OCI-LY1 (cell line): ENCODE measurements around the gene TTF2.

Source experiments
- H2AFZ ChIP-seq: fragments of 200-600 bp; sonication (generic), shearing (Covaris generic); 2 replicates; pipeline ENCODE4 v1.6.0; 2014; ENCODE audit warnings: antibody characterized with exemption, mild to moderate bottlenecking, low read length
- H3F3A ChIP-seq: fragments of 200-600 bp; sonication (generic), shearing (Covaris generic); 2 replicates; pipeline ENCODE4 v1.6.0; 2014; ENCODE audit warnings: mild to moderate bottlenecking, antibody characterized with exemption, low read length, moderate library complexity; ENCODE audit not compliant: insufficient read depth
- H3K27ac ChIP-seq: fragments of 200-600 bp; sonication (generic); 2 replicates; pipeline ENCODE4 v1.5.1; 2014; ENCODE audit warnings: low read length, mixed run types, mild to moderate bottlenecking, low read depth; ENCODE audit not compliant: poor library complexity, severe bottlenecking
- H3K27me3 ChIP-seq: fragments of 200-600 bp; sonication (generic); 2 replicates; pipeline ENCODE4 v1.6.0; 2014; ENCODE audit warnings: antibody characterized with exemption, mild to moderate bottlenecking, low read length, moderate library complexity; ENCODE audit not compliant: insufficient read depth
- H3K36me3 ChIP-seq: fragments of 200-600 bp; sonication (generic); 2 replicates; pipeline ENCODE4 v1.6.1; 2014; ENCODE audit warnings: mild to moderate bottlenecking, antibody characterized with exemption, low read length, moderate library complexity, mixed read lengths; ENCODE audit not compliant: insufficient read depth
- H3K4me1 ChIP-seq: fragments of 200-600 bp; sonication (generic); 2 replicates; pipeline ENCODE4 v1.5.1; 2014; ENCODE audit warnings: mild to moderate bottlenecking, low read length, moderate library complexity; ENCODE audit not compliant: insufficient read depth, severe bottlenecking
- H3K4me2 ChIP-seq: fragments of 200-600 bp; sonication (generic), shearing (Covaris generic); 2 replicates; pipeline ENCODE4 v1.6.1; 2014; ENCODE audit warnings: low read length
- H3K4me3 ChIP-seq: fragments of 200-600 bp; sonication (generic); 2 replicates; pipeline ENCODE4 v1.5.1; 2014; ENCODE audit warnings: low read length, low read depth, mild to moderate bottlenecking, mixed read lengths; ENCODE audit not compliant: poor library complexity, severe bottlenecking
- H3K79me2 ChIP-seq: fragments of 200-600 bp; shearing (Covaris generic); 2 replicates; pipeline ENCODE4 v1.6.1; 2016; ENCODE audit warnings: mixed run types, low read length, mixed read lengths; ENCODE audit not compliant: insufficient read depth
- H3K9ac ChIP-seq: fragments of 200-600 bp; sonication (generic), shearing (Covaris generic); 2 replicates; pipeline ENCODE4 v1.6.1; 2014; ENCODE audit warnings: mild to moderate bottlenecking, low read length, mixed read lengths
- H3K9me2 ChIP-seq: fragments of 200-600 bp; sonication (generic), shearing (Covaris generic); 2 replicates; pipeline ENCODE4 v1.6.1; 2014; ENCODE audit warnings: low read depth, mild to moderate bottlenecking, low read length, mixed read lengths
- H3K9me3 ChIP-seq: fragments of 200-600 bp; shearing (Covaris generic); 2 replicates; pipeline ENCODE4 v1.6.1; 2014; ENCODE audit warnings: low read length, mixed read lengths
- H4K20me1 ChIP-seq: fragments of 200-600 bp; sonication (generic), shearing (Covaris generic); 2 replicates; pipeline ENCODE4 v1.6.0; 2016; ENCODE audit warnings: mild to moderate bottlenecking, low read length; ENCODE audit not compliant: insufficient read depth
- CTCF ChIP-seq: fragments of 200-600 bp; sonication (generic), shearing (Covaris generic); IDR thresholded peaks from 2 replicates; pipeline ENCODE4 v1.5.1; 2017; ENCODE audit warnings: mild to moderate bottlenecking, antibody characterized with exemption, low read length, moderate library complexity, mixed read lengths
- EZH2 ChIP-seq: fragments of 200-600 bp; sonication (generic), shearing (Covaris generic); IDR thresholded peaks from 2 replicates; pipeline ENCODE4 v1.8.0; 2017; ENCODE audit warnings: borderline replicate concordance, mixed run types, mild to moderate bottlenecking, antibody characterized with exemption, low read length, moderate library complexity, mixed read lengths

The TTF2 gene

GRCh38 chr1:117059678-117060440 lies at the start of gene TTF2:
TTF2 (plus strand) TSS chr1:117060326; CDS start chr1:117060347, 21 bp downstream.
- no peak within 1 kb of the TSS for H2AFZ ChIP-seq
- peak within 1 kb of the TSS; percentile 96 for H3K27ac ChIP-seq
- no peaks in the 10 kb centered on the region for H3F3A ChIP-seq
- H4K20me1 ChIP-seq: no peaks in the 10 kb centered on the region
- H3K27me3 ChIP-seq: no peaks in the 10 kb centered on the region
- no peaks in the 10 kb centered on the region for H3K9me2 ChIP-seq
- H3K4me3 ChIP-seq: peak within 1 kb of the TSS; percentile 83
- H3K9me3 ChIP-seq: no peaks in the 10 kb centered on the region
- H3K36me3 ChIP-seq: peaks cover 33% of the 10 kb centered on the region
- peak within 1 kb of the TSS; percentile 84 for H3K9ac ChIP-seq
- peaks cover 50% of the 10 kb centered on the region for H3K4me1 ChIP-seq
- no peak for TF ChIP-seq EZH2
- no peak for TF ChIP-seq CTCF
- H3K79me2 ChIP-seq: peaks cover 36% of the 10 kb centered on the region; the same call in 1 of the 2 replicates
- H3K4me2 ChIP-seq: peak within 1 kb of the TSS; percentile 95

- no peaks in the 10 kb centered on the region for H3K36me3 ChIP-seq
- TF ChIP-seq EZH2 (no peak), CTCF (no peak)
These were observed 48.8 kb upstream of the TTF2 start for GRCh38 chr1:117011334-117011733.

GRCh38 chr1:117013309-117013858 lies 46.7 kb upstream of the TTF2 start:
- TF ChIP-seq EZH2 (no peak), CTCF (no peak)
- Histone ChIP-seq H4K20me1 (no peaks in the 10 kb centered on the region), H3K9me3 (no peaks in the 10 kb centered on the region), H3K27ac (no peak overlapping the region), H3F3A (no peaks in the 10 kb centered on the region), H3K27me3 (no peaks in the 10 kb centered on the region), H3K9ac (no peak overlapping the region), H3K36me3 (no peaks in the 10 kb centered on the region), H3K9me2 (no peaks in the 10 kb centered on the region), H3K79me2 (no peaks in the 10 kb centered on the region), H3K4me3 (no peak overlapping the region), H3K4me1 (no peaks in the 10 kb centered on the region), H3K4me2 (no peak overlapping the region), H2AFZ (no peak overlapping the region)

More at GRCh38 chr1:117011334-117011733, 48.8 kb upstream of the TTF2 start:
- H3K4me1 ChIP-seq: no peaks in the 10 kb centered on the region
- no peak overlapping the region for H3K4me2 ChIP-seq
- no peaks in the 10 kb centered on the region for H3K9me3 ChIP-seq
- no peak overlapping the region for H3K27ac ChIP-seq
- H3K79me2 ChIP-seq: no peaks in the 10 kb centered on the region
- no peaks in the 10 kb centered on the region for H3K9me2 ChIP-seq
- no peaks in the 10 kb centered on the region for H3K27me3 ChIP-seq
- H4K20me1 ChIP-seq: no peaks in the 10 kb centered on the region
- no peak overlapping the region for H2AFZ ChIP-seq
- no peaks in the 10 kb centered on the region for H3F3A ChIP-seq
- H3K4me3 ChIP-seq: no peak overlapping the region
- no peak overlapping the region for H3K9ac ChIP-seq
